DMS153 treated with DMSO at 0.1 percent for 48 hours (cell line): ENCODE results near the gene RPL27A.

Experiments used
- DNase-seq: peaks from one replicate; lab custom pipeline; 2025; ENCODE audit not compliant: unreplicated experiment; lab: John Stamatoyannopoulos, UW

Gene RPL27A

GRCh38 chr11:8720352-8720751, 37.8 kb downstream of the RPL27A start:
- no peak for DNase-seq

DNA sequence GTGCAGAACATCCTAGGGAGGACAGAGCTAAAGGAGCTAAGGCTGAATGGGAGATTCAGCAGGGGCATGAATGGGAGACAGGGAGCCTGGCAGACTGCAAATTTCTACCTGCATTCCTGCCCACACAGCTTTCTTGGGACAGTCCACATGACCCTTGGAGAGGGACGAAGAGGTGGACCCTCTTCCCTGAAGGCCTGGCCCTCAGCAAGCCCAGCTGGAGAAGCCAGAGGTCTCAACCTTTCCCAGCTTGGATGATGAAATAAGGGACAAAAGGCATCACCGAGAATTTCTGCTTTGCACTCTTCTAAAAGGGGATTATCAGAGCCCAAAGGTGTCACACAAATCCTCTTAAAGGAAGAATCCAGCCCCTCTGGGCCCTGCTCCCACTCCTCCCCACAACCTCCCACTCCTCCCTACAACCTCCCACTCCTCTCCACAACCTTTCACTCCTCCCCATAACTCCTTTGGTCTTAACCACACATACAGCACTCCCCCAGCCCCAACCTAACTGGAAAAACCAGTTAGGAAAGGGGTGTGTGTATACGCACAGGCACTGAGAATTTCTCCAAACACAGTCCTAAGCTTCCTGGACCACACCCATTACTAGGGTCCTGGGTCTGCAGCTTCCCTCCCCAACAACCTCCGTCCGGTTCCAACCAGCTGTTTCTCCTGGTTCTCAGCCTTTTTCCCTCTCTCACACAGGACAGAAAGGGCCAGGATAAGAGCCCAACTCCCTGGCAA, 38.4 kb downstream of the RPL27A start:
- no peak for DNase-seq

DNA sequence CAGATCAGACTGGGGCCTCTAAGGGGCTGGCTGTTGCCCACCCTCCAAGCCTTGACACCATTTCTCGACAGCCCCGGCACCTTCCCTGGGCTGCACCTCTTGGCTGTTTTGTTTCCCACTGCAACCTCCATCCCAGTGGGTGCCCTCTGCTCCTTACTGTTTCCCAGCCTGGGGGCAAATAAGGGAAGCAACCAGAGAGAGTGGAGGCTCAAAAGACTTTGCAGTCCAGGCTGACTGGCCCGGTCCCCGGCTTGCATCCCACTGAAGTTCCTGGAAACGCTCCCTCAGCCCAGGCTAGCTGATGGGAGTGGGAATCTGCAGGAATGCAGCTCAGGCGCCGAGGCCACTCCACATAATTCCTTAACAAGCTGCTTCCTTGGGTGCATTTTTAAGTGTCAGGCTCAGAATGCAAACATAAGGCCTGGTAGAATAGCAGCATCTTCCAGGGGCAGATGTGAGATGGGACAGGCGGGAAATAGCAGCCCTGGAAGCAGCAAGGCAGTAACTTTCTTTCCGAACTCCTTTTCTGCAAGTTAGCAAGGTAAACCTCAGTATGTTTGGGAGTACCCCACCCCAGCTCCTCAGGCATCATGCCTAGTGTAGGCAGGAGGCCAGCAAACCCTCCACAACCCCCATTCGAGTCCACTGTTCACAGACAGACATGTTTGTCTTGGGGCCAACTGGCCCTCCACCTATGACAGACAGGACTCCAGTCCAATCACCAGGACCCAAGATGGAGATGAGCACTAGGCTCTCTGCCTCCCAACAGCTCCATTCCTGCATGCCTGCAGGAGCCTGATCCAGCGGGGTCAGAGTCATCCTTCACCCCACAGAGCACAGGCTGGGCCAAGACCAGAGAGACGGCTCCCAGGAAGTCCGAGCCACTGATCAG, 39.3 kb downstream of the RPL27A start:
- DNase-seq: no peak

- no peak for DNase-seq
These were observed 40.2 kb downstream of the RPL27A start for GRCh38 chr11:8722809-8723208.

DNA sequence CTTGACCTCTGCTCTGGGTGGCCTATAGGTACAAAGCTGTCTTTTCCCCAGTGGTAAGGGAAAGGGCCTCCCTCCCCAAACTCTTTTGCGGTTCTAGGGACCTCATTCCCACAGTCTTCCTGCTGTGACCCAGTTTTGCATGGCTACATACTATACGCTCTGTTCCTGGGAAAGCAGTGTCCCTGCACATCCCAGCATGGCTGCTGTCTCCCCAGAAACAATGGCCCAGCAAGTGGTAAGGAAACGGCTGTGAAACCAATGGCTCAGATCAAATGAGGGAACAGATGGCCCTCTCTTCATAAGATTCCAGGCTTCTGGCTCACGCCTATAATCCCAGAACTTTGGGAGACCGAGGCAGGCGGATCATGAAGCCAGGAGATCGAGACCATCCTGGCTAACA, 41.1 kb downstream of the RPL27A start:
- DNase-seq: no peak

DNA sequence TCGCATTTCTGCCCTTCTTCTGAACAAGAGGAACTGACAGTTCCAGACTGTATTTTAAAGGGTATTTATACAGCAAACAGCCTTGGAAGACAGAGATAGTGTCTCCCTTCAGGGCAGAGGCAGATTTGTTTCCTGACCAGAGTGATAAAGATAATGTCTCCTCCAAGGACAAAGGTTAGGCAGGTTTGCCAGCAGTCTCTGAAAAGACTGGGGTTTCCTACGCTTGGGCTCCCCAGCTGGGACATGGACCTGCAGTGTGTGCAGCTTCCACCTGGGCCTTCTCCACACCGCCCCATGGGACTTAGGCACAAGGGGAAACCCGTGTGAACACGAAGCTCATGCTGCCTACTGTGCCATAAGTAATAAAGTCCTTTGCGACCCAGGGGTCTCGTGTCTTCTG, 42.1 kb downstream of the RPL27A start:
- no peak for DNase-seq

DNA sequence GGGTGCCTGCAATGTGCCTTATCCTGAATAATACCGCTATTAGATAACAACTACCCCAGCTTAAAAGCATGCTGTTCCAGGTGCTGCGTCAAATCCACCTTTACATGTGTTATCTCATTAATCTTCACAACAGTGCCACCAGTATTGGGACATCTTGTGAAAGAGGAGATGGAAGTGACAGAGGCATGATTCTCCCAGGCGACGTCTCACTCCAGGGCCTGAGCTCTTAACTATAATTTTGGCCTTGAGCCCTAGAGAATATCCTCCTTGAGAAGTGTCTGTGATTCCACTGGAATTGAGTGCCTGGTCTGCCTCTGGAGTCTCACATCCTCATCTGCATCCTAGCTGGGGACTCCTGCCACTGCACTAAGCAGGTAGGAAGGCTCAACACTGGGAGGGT, 43.8 kb downstream of the RPL27A start:
- DNase-seq: no peak

DNA sequence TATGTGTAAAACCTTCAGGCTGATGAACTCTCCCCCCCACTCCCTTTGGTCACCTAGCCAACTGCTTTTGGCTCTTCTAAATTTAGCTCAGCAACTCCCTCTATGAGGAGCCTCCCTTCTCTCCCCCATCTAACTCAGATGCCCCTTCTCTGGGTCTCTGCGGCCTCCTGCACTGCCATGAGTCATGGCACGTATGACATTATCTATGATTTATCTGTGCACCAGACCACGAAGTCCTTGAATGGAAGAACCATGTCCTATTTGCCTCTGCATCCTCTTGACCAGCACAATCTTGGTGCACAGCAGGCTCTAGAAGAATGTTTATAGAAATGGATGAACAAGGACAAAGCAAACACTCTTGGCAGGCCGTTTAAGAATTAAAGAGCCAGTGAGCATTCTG, 46.0 kb downstream of the RPL27A start:
- no peak for DNase-seq

DNA sequence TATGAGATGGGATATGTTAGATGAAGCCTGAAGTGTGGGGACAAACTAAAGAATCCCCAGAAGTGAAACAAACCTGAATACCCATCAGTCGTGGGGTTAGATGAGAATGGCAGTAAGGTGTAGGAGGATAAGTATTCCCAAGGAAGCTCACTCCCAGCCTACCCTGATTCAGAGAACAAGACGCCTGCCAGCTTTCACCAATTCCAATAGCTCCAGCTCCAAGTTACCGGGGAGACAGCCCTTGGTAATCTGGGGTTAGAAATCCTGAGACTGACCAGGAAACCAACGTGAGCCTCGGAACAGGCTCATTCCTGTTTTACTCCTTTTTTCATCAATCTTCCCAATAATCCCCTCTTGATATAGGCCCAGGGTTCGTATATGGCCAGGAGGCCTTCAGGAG, 46.5 kb downstream of the RPL27A start:
- DNase-seq: no peak

- no peak for DNase-seq
These were observed 47.5 kb downstream of the RPL27A start for GRCh38 chr11:8729837-8730696.

DNA sequence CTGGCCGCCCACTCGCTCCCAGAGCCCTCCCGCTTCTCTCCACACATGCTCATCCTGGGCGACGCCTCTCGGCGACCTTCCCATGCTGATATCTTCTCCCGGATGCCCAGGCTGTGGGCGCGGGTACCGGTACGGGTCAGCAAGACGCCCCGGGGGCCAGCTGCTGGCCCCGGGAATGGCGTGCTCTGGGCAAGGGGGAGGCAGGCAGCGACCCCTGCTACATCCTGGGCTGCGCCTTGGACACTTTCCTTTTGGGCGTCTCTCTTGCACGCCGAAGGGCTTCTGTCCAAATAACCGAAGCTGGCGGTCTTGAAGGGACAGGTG, 48.1 kb downstream of the RPL27A start:
- DNase-seq: no peak

DNA sequence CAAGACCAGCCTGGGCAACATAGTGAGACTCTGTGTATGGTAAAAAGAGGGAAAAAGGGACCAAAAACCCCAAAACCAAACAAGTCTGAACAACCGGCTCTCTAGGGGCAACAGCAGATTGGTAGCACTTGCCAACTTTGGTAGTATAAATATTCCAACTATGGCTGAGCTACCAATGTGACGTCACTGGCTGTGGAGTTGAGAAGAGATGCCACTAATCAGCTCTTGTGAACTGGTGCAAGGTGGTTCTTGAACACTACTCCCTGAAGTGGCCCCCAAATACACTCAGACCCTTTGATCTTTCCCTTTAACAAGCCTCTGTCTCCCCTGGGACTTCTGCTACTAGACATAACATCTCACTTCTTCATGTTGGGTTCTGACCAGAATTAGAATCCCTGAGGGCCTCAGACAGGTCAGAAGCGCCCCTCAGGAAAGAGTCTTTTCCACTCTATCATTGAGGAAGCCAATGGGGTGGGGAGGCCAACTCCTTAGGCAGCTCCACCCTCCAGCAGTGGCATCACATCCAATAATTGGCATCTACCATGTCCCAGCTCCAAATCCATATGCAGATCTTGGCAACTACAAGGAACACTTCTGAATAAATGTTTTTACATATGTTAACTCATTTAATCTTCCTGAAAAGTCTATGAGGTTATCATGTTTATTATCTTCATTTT, 49.2 kb downstream of the RPL27A start:
- no peak for DNase-seq

DNA sequence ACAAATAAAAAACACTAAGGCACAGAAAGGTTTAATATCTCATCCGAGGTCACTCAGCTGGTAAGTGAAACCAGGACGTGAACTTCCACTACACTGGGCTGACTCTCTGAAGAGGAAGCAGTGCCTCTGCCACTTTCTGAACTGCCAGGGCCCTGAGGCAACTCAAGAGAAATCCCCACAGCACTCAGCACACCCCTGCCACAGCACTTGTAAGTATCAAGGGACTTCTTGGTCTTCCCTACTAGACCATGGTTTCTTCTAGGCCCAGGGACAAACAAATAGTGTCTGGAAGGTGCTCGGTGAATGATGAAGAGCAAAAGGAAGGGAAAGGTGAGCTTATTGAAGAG, 49.7 kb downstream of the RPL27A start:
- DNase-seq: no peak

GRCh38 chr11:8732748-8733241, 50.2 kb downstream of the RPL27A start:
- DNase-seq: no peak

GRCh38 chr11:8733852-8734251, 51.3 kb downstream of the RPL27A start:
- DNase-seq: no peak

GRCh38 chr11:8735094-8735493, 52.5 kb downstream of the RPL27A start:
- DNase-seq: no peak

DNA sequence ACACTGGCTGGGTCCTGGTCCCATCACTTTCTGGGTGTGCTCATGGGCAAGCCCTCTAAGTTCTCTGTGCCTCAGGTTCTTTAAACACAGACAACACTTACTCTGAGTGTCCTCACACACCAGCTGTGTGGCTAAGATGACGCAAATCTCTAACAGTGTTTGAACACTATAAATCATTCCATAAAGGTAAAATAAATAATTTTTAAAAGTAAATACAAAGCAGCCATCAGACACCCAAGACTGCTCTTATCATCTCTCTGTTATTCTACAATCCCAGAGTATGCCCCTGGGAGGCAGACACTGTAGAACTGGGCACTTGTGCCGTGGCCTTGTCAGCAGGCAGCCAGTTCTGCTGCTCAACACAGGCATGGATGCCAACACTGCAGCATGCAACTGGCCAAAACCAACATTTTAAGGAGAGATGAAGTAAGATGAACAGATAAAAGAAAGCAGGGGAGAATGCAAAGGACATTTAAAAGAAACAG, 56.8 kb downstream of the RPL27A start:
- DNase-seq: no peak
